Esophagus (tissue), 2 donors: ENCODE data around the gene OVOL2. TPM values are rescaled to one million over a fixed set of nuclear protein-coding genes. Genes with fewer than 3 reads are reported as not detected.

ENCODE experiments used
- polyA plus RNA-seq, 2 donors: library from polyadenylated mRNA; stranded (reverse); fragments of 200-250 nt; gene quantifications; one replicate each; pipeline ENCODE4 v1.2.3, GENCODE V29; 2013
- donor health status: healthy with polysubstance abuse.
- donor health status: Bipolar disorder and iron deficiency.

The OVOL2 gene
- polyA plus RNA-seq, 2 donors = 4.0 to 7.3 TPM

Other genes with a start within 250 kb of the OVOL2 start
- 10 to 100 TPM; 51.2 to 58.9 TPM for gene SNX5, start 89.1 kb downstream of the OVOL2 start, polyA plus RNA-seq
- 10 to 100 TPM in 1 of 2 donors, 1 to 10 TPM in 1; 9.6 to 14.5 TPM for gene MGME1, start 88.9 kb downstream of the OVOL2 start, polyA plus RNA-seq
- gene KAT14, start 79.9 kb upstream of the OVOL2 start, polyA plus RNA-seq = 1 to 10 TPM; 4.3 to 6.0 TPM
- gene PET117, start 79.9 kb upstream of the OVOL2 start, polyA plus RNA-seq = 1 to 10 TPM; 7.5 to 8.9 TPM
- 10 to 100 TPM; 10.8 to 15.6 TPM for gene ZNF133, start 230.6 kb upstream of the OVOL2 start, polyA plus RNA-seq